ENCODE data around the gene EIF4E3. TPM values are rescaled to one million over a fixed set of nuclear protein-coding genes. Genes with fewer than 3 reads are reported as not detected.

EIF4E3 gene
- total RNA-seq, 1 donor from 2014 or later = 48.9 TPM

DNA sequence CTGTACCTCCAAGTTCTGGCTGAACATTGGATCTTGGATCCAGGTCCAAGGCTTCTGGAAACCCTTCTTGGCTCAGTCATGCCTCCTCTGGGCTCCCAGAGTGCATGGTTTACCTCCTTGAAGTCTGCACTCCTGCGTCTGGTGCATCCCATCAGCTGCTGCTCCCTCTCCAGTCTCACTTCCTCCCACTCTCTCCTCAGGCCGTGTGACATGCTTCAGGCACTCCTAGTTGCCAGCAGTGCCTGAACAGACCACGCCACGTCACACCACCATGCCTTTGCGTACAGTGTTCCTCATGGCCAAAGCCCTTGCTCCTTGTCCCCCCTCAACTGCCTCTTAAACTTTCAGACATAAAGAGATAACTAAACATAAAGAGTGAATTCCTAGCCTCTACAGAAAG is 34.2 kb upstream of the EIF4E3 start:
- H3K27me3 ChIP-seq (ENCODE audit: low read depth) = peaks cover 73% of the 10 kb centered on the region
- H3K4me1 ChIP-seq = no peaks in the 10 kb centered on the region
- TF ChIP-seq, protein P1, sequence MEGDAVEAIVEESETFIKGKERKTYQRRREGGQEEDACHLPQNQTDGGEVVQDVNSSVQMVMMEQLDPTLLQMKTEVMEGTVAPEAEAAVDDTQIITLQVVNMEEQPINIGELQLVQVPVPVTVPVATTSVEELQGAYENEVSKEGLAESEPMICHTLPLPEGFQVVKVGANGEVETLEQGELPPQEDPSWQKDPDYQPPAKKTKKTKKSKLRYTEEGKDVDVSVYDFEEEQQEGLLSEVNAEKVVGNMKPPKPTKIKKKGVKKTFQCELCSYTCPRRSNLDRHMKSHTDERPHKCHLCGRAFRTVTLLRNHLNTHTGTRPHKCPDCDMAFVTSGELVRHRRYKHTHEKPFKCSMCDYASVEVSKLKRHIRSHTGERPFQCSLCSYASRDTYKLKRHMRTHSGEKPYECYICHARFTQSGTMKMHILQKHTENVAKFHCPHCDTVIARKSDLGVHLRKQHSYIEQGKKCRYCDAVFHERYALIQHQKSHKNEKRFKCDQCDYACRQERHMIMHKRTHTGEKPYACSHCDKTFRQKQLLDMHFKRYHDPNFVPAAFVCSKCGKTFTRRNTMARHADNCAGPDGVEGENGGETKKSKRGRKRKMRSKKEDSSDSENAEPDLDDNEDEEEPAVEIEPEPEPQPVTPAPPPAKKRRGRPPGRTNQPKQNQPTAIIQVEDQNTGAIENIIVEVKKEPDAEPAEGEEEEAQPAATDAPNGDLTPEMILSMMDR (IDR thresholded peaks at IDR 0.05; ENCODE audit: borderline replicate concordance) = no peak
- DNase-seq = no peak
- no peaks in the 10 kb centered on the region for H3K36me3 ChIP-seq
- no peak overlapping the region for H3K4me3 ChIP-seq
- H3K9me3 ChIP-seq (replicated peaks) = no peaks in the 10 kb centered on the region
- intact Hi-C loops (cut with micrococcal nuclease) = no loop called here
- no peak overlapping the region for H3K27ac ChIP-seq (replicated peaks)

DNA sequence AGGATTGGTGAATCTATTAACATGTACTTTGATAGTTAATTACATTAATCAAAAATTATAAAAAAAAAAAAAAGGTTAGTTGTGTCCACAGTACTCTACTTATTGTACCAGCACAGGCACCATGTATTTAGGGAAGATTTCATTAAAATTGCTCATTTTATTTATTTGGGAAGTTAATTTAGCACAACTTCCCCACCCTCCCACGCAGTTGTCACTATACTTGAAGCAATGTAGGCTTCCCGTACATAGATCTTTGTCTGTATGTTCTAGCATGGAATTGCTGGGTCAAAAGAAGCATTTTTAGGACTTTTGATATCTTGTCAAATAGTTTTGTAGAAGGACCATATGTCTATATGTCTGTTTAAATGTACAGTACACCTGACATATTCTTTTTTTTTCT is 32.9 kb upstream of the EIF4E3 start:
- TF ChIP-seq, protein P1 (IDR thresholded peaks at IDR 0.05; ENCODE audit: borderline replicate concordance) = no peak
- H3K4me1 ChIP-seq = peaks cover 2% of the 10 kb centered on the region
- DNase-seq = no peak
- H3K36me3 ChIP-seq = no peaks in the 10 kb centered on the region
- no peak overlapping the region for H3K4me3 ChIP-seq
- intact Hi-C loops (cut with micrococcal nuclease) = no loop called here
- H3K27ac ChIP-seq (replicated peaks) = no peak overlapping the region
- H3K27me3 ChIP-seq (ENCODE audit: low read depth) = peaks cover 66% of the 10 kb centered on the region
- H3K9me3 ChIP-seq (replicated peaks) = no peaks in the 10 kb centered on the region

DNA sequence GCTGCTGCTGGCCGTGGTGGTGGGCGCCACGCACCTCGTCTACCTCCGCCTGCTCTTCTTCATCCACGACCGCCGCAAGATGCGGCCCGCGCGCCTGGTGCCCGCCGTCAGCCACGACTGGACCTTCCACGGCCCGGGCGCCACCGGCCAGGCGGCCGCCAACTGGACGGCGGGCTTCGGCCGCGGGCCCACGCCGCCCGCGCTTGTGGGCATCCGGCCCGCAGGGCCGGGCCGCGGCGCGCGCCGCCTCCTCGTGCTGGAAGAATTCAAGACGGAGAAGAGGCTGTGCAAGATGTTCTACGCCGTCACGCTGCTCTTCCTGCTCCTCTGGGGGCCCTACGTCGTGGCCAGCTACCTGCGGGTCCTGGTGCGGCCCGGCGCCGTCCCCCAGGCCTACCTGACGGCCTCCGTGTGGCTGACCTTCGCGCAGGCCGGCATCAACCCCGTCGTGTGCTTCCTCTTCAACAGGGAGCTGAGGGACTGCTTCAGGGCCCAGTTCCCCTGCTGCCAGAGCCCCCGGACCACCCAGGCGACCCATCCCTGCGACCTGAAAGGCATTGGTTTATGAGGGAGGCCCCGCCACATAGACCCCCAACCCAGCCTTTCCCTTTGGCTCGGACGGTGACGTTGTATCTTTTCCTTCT is 29.5 kb upstream of the EIF4E3 start:
- intact Hi-C loops (cut with micrococcal nuclease) = no loop called here
- no peak overlapping the region for H3K27ac ChIP-seq (replicated peaks)
- DNase-seq = no peak
- H3K4me1 ChIP-seq = peaks cover 8% of the 10 kb centered on the region
- peak overlapping the region; percentile 67 for H3K4me3 ChIP-seq
- TF ChIP-seq, protein P1 (IDR thresholded peaks at IDR 0.05; ENCODE audit: borderline replicate concordance) = no peak
- peaks cover 53% of the 10 kb centered on the region for H3K27me3 ChIP-seq (ENCODE audit: low read depth)
- H3K36me3 ChIP-seq = no peaks in the 10 kb centered on the region
- H3K9me3 ChIP-seq (replicated peaks) = no peaks in the 10 kb centered on the region

DNA sequence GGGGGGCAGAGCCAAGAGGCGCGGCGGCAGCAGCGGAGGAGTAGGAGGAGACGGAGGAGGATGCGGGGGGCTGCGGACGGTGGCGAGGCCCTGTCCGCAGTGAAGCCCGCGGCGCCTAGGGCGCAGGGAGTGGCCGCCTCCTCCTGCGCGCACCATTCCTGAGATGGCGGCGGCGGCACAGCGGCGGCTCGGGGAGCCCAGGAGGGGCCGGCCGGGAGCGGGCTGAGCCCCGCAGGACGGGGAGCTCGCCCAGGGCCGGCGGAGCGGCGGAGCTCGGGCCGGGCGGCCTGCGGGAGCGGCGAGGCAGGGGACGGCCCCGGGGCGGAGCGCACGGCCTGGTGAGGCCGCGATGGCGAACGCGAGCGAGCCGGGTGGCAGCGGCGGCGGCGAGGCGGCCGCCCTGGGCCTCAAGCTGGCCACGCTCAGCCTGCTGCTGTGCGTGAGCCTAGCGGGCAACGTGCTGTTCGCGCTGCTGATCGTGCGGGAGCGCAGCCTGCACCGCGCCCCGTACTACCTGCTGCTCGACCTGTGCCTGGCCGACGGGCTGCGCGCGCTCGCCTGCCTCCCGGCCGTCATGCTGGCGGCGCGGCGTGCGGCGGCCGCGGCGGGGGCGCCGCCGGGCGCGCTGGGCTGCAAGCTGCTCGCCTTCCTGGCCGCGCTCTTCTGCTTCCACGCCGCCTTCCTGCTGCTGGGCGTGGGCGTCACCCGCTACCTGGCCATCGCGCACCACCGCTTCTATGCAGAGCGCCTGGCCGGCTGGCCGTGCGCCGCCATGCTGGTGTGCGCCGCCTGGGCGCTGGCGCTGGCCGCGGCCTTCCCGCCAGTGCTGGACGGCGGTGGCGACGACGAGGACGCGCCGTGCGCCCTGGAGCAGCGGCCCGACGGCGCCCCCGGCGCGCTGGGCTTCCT is 28.8 kb upstream of the EIF4E3 start, which contains the start of gene GPR27:
GPR27 (plus strand) TSS at position 155 of the 909 bp plus-strand sequence; CDS start at position 350, 195 bp downstream.
- intact Hi-C loops (cut with micrococcal nuclease) = no loop called here
- H3K4me3 ChIP-seq = peak within 1 kb of the TSS; percentile 67
- peaks cover 53% of the 10 kb centered on the region for H3K27me3 ChIP-seq (ENCODE audit: low read depth)
- peaks cover 8% of the 10 kb centered on the region for H3K4me1 ChIP-seq
- TF ChIP-seq, protein P1 (IDR thresholded peaks at IDR 0.05; ENCODE audit: borderline replicate concordance) = no peak
- H3K36me3 ChIP-seq = no peaks in the 10 kb centered on the region
- peak; percentile 17 for DNase-seq
- no peak within 1 kb of the TSS for H3K27ac ChIP-seq (replicated peaks)
- no peaks in the 10 kb centered on the region for H3K9me3 ChIP-seq (replicated peaks)

DNA sequence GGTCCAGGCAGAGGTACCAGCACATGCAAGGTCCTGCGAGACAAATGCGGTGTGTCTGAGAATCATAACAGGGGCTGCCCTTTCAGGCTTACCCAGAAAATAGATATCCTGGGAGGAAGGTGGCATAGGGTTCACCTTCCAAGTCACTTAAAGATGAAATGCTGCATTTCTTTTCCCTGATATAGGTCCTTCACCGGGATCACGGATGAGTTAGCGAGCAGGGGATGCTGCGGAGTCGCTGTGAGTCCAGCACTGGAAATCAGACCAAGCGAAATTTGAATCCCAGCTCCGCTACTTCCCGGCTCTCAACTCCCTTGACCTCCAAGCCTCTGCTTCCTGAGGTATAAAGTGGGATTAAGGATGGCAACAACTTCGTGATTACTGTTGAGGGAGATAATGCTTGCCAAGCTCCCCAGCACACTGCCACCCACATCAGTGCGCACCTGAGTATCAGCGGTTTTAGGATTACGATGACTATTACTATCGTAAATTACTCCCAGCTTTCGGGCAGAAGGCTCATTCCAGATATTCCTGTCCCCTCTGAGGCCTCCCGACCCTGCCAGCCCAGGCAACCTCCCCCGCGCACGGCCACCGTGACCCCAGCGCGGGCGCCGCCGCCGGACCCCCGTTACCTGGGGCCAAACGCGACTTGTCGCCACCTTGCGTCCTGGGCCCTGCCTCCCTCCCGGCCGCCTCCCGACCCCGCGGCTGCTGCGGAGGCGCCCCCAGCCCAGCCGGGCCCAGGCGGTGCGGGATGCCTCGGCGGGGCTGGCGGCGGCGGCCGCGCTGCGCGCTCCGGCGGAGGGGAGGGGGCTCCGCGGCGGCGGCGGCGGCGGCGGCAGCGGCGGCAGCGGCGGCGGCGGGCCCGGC is 27.9 kb upstream of the EIF4E3 start:
- peaks cover 8% of the 10 kb centered on the region for H3K4me1 ChIP-seq
- intact Hi-C loops (cut with micrococcal nuclease) = no loop called here
- H3K9me3 ChIP-seq (replicated peaks) = no peaks in the 10 kb centered on the region
- H3K27ac ChIP-seq (replicated peaks) = no peak overlapping the region
- H3K4me3 ChIP-seq = peak overlapping the region; percentile 67
- DNase-seq = no peak
- peaks cover 53% of the 10 kb centered on the region for H3K27me3 ChIP-seq (ENCODE audit: low read depth)
- TF ChIP-seq, protein P1 (IDR thresholded peaks at IDR 0.05; ENCODE audit: borderline replicate concordance) = no peak
- H3K36me3 ChIP-seq = no peaks in the 10 kb centered on the region

Measured in left ventricle myocardium inferior (tissue), 1 donor.